GM18505 (cell line): ENCODE results near the gene SLC22A23.
"Not testable (repeated sequence)": the region's sequence is repeated elsewhere in the genome, so short reads cannot be mapped to it uniquely, and the experiment has no call there.

Experiments used
- ATAC-seq: cut with Tn5 transposase; IDR thresholded peaks from one replicate; pipeline ENCODE4 v1.9.1; 2021; ENCODE audit not compliant: unreplicated experiment
- POLR2A ChIP-seq: IDR thresholded peaks from 4 replicates; pipeline ENCODE4 v1.6.1; 2011; ENCODE audit warnings: borderline replicate concordance; ENCODE audit not compliant: insufficient read depth, insufficient read length; ENCODE audit errors: extremely low read depth

The SLC22A23 gene

GRCh38 chr6:3392930-3393835 is 63.7 kb downstream of the SLC22A23 start:
- TF ChIP-seq POLR2A, result no peak
- no peak for ATAC-seq

GRCh38 chr6:3391902-3392458 is 64.9 kb downstream of the SLC22A23 start:
- no peak for TF ChIP-seq POLR2A
- no peak for ATAC-seq

- no peak for TF ChIP-seq POLR2A
- no peak for ATAC-seq
These were observed 66.2 kb downstream of the SLC22A23 start for GRCh38 chr6:3390698-3391097.

GRCh38 chr6:3389390-3390167 is 67.3 kb downstream of the SLC22A23 start:
- ATAC-seq, result no peak
- no peak for TF ChIP-seq POLR2A

GRCh38 chr6:3388786-3389185 is 68.1 kb downstream of the SLC22A23 start:
- no peak for ATAC-seq
- TF ChIP-seq POLR2A, result no peak

GRCh38 chr6:3386374-3386857 is 70.4 kb downstream of the SLC22A23 start:
- no peak for ATAC-seq
- TF ChIP-seq POLR2A, result no peak

- no peak for TF ChIP-seq POLR2A
- ATAC-seq, result no peak
These were observed 71.1 kb downstream of the SLC22A23 start for GRCh38 chr6:3385660-3386151.

GRCh38 chr6:3385181-3385580 is 71.7 kb downstream of the SLC22A23 start:
- ATAC-seq, result not testable (repeated sequence)

- ATAC-seq, result no peak
- TF ChIP-seq POLR2A, result no peak
These were observed 72.4 kb downstream of the SLC22A23 start for GRCh38 chr6:3384241-3385143.

- TF ChIP-seq POLR2A, result no peak
- ATAC-seq, result no peak
These were observed 73.3 kb downstream of the SLC22A23 start for GRCh38 chr6:3383525-3383924.

GRCh38 chr6:3382326-3383279 is 74.2 kb downstream of the SLC22A23 start:
- no peak for TF ChIP-seq POLR2A
- no peak for ATAC-seq

- no peak for ATAC-seq
- TF ChIP-seq POLR2A, result no peak
These were observed 75.5 kb downstream of the SLC22A23 start for GRCh38 chr6:3381233-3381921.
